Cortex of kidney (tissue), 1 donor: ENCODE results near the gene FAM135A.
"Not testable (repeated sequence)": the region's sequence is repeated elsewhere in the genome, so short reads cannot be mapped to it uniquely, and the experiment has no call there.

Experiments used
- DNase-seq: peaks from one replicate; lab custom pipeline; 2025; lab: John Stamatoyannopoulos, UW

The FAM135A gene

DNA sequence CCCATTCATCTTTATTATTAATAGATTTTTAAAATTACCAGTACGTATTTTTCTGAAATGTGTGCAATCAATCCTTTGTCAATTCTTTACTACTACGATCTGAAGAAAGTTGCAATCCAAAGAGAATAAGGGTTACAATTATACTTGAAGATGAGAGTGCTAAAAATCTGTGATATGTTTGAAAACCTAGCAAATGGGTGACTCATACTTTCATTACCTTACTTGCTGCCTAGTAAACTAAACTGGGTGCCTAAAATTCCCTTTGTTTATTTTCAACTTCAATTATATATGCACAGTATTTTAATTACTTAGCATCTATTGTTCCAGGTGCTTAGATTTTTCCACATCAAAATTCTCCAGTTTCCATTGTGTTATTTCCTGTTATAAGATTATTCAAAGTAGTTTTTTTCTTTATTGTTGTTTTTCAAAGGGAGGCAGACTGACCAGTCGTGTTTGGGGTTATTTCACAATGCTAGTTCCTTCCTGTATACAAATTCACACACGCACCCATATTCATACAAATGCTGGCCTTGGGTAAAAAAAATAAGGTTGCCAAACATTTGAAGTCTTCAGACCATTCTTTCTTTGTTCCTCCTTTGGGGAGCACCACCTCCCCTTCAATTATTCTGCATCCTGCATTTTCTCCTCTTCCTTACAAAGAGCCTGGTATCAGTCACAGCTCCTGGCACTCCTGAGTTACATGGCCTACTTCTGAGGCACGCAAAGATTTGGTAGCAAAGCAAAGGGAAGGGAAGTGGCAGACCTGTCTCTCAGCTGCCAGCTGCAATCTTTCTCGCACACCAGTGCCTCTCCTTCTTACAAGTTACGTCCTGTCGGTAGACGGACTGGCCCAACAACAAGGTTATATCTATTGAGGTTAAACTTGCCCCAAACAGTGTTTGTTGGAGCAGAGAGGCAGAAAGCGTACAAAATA is 16.2 kb upstream of the FAM135A start:
- no peak for DNase-seq

DNA sequence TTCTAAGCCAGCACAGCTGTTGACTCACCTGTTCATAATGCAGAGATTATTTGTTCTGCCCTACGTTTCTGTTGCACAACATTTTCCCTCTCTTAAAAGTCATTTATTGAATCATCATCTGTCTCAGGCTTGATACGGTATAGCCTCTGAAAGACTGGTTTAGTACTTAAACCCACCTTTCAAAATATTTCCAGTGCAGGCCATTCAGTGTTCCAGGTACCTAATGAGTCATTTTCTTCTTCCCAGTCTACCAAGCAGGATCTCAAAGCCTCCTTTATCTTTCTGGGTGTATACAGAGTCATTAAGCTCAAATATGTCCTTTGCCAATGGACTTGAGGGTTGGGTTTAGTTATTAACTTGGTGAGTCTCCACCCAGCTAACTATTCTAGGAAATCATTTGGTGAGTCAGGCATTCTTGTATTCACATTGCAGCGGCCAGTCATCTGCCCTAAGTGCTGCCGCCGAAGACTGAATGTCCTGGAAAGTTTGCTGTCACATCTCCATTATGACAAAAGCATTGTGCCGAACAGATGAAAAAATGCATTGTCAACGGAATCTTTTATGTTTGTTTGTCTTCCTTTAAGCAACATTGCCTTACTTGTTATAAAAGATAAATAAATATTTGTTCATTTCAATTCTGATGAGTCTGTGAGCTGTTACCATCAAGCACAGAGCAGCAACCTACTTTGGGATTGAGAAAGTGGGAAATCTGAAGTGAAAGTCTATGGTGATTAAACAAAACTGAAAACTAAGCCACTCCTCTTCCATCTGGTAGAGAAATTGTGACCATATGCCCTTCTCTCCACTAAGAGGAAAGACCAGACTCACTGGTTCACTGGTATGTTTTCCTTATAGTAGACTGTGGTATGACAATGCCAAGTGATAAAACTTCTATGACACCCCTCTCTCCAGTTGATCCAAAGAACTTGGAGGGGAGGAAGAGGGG is 14.3 kb upstream of the FAM135A start:
- no peak for DNase-seq

DNA sequence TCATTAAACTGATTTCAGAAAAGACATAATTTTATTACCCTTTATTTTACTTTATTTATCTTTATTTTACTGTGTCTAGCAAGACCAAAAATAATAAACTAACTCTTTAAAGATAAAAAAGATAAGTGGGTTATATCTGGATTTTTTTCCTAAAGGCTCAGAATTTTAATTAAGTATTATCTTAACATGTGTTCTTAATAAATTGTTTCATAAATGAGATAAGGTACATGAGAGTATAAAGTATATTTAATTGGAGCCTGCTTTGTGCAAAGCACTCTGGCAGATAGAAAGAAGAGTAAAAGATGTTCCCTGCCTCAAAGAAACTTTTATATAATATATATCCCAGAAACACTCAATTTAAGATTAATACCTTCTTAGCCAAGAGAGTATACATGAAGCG is 8.7 kb upstream of the FAM135A start:
- DNase-seq = no peak

DNA sequence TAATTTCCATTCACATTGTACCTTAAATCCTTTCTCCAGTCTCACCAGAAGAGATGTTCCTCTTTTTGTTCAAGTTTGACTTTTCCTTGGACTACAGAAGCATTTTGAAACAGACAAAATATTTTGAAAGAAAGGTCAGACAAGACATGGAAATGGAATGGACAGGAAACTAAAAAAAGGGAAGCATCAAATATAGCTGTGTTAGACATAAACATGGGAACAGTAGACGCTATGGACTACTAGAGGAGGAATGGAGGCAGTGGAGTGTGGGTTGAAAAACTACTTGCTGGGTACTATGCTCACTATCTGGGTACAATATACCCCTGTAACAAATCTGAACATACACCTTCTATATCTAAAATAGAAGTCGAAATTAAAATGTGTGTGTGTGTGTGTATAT is 4.1 kb upstream of the FAM135A start:
- DNase-seq = no peak

DNA sequence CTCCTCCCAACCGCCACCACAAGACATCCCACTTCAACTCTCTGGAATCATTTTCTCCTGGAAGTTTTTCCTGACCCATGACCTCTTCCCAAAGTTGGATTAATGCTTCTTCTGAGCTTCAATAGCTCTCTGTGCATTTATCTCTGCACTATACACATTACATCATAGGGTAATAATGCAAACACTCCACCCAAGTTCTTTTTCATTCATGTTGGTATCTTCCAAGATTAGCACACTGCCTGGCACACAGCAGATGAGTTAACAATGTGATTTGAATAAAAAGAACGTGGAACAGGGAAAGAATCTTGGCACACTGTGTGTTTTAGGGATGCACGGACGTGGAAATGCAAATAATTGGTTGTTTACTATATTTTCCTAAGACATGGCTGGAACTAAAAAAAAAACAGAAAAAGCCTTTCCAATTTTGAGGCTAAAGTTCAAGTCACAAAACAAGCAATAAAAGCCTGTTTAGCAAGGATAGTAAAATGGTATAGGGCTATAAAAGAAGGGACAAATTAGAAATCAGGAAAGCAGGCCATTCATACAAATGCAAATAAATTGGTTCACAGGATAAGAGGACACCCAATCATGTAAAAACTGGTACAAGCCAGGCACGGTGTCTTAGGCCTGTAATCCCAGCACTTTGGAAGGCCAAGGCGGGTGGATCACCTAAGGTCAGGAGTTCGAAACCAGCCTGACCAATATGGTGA is 1.6 kb upstream of the FAM135A start:
- DNase-seq = no peak

DNA sequence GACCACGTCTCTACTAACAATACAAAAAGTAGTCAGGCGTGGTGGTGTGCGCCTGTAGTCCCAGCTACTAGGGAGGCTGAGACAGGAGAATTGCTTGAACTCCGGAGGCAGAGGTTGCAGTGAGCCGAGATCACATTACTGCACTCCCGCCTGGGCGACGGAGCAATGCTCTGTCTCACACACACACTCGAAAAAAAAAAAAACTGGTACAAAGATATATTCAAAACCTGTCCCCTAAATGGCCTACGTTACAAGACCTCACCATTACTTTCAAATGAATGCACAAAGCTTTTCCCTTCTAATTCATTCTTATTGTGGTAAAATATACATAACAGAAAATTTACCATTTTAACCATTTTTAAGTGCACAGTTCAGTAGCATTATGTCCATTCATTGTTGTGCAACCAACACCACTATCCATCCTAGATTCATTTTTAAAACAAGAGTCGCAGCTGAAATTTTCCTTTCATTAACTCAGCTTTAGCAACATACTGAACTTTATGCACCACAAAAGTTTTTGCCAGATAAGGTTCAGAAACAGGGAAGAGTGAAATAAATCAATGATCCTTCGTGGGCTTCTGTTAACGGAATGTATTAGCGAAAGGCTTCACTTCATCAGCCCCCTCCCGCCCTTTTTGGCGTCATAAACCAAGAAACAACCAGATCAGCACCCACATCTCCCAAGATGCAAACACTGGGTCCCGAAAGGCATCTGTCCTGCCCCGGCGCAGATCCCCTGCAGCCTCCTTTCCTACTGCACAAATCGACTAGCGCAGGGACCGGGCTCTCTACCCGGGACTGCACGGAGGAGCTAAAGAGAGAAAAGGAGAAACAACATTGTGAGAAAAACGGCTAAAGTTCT is 825 bp upstream of the FAM135A start:
- no peak for DNase-seq

DNA sequence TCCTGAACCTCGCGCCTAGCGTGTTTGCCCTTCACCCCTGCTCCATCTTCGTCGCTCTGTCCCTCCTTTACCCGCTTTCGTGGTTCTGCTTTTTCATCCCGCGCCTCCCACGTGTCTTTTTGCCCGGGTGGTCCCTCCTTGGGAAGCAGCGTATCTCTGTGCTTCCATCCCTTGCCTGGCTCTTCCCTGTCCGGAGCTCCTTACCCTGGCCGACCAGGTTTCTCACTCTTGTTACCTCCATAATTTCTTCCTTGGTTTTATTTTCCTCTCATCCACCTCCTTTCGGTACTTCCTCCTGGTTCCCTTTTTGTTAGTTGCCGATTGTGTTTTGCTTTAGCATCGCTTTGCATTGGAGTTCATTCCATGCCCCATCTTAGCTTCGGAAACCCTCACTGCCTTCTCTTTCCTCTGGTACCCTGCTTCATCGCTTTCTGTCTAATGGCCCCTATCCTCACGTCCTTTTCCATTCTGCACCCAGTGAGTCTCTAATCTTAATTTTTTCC is 735 bp downstream of the FAM135A start:
- no peak for DNase-seq

DNA sequence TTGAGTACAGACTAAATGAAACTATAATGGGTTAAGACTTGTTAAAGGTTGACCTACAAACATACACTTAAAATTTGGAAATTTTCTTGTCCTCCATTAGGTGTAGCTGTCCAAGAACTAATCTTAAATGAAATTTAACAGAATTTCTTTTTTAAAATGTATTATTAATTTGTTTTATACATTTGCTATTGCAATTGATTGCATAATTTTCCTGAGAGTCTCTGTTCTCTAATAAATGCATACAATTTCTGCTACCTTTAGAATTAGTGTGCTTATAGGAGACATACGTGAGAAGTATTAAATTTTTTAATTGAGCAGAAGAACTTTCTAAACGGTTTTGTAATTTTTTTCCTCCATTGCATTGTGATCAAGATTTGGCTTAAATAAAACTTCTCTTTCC is 1.5 kb downstream of the FAM135A start:
- DNase-seq = no peak

DNA sequence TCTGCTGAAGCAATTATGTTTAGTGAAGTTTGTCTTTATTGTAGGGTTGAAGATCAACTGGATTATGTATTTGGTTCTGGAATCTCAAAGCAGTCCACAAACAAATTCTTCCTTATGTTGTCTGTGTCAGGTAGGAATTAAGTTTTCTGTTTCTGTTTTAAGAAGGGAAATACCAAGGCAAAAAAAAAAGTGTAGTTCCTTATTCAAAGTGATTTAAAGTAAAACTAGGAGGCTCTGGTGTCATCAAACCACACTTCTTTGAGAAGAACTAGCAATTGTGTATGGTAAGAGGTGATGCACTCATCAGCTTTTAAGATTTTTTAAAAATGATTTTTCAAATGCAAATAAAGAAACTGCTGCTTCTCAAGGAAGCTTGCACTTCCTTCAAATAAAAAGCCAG is 1.9 kb downstream of the FAM135A start:
- DNase-seq = no peak

DNA sequence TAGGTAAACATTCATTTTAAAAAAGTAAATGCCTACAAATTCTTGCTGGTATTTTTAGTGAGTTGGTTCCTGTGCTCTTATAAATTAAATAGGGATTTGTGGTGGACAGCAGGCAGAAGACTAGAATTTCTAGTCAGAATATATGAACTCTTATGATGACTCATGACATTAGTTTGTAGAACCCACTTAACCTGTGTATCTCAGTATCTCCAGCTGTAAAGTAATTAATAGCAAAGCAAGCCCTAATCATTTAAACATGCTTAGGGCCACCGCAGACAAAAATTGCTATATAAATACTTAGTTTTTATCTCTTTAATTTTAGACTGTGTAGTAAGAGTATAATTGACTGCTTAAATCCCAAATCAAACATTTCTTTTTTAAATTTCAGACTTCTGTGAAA is 2.4 kb downstream of the FAM135A start:
- no peak for DNase-seq

DNA sequence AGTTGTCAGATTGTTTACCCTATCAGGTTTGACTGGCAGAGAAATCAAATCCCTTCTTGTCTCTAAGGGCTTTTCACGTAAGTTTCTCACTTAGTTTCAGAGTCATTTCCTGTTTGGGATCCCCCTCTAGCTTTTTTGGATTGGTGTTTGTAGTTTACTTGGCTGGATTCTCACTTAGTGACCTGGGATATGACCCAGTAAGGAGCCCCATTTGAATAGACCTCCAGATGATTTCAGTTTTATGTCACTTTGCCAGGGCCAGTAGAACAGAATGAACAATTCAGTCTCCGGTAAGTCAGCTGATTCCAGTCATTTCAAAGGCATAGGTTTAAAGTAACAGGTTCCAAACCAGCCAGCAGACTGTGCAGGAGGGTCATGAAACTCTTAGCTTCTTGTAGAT is 8.2 kb downstream of the FAM135A start:
- no peak for DNase-seq

DNA sequence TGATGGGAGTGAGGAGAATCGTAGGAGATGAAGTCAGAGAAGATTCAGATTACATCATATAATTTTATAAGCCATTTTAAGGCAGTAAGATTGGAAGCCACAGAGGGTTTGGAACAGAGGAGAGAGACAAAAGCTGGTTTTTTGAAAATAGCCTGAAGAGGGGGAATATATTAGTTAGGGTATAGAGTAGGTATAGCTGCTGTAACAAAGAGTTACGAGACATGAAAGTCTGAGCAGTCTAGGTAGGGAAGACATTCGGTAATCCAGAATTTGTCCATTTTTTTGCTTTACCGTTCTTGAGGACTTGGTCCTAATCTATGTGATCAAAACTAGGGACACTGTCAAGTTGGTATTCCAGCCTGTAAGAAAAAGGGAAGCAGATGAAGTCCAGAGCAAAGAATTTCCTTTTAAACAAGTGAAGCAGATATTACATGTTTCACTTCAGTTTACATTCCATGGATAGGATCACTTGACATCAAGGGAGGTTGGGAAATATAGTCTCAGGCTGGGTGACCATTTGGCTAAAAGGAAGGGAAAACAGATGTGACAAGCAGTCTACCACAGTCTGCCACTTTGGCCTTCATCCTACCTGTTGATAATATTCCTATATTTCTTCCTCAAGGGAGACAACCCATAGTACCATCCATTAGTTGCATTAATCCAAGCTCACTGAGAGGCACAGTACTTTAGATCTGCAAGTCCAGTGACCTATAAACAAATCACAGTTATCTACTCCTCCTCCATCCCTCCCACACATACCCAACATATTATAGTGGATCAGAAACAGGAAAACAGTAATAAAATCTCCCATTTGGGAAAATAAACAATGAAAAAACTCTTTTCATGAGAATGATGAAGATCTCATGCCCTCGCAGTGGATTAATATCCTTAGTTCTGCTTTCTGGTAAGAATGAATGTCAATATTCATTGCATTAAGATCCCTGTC is 10.2 kb downstream of the FAM135A start:
- no peak for DNase-seq

DNA sequence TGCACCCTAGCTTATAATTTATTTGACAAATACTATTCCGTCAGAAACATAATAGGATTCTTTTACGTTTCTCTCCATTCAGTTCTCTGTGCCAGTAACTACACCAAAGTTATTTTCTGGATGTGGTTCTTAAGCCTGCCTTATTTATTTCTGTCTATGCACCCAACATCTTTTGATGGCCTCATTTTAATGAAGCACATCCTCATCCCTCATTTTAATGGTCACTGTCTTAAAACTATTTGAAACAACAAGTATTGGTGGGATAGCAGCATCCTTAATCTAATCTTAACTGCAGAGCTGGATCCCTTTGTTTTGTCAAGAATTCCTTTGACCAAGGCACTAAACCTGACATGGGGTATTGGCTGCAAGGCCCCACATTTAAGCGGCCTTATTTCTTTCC is 11.0 kb downstream of the FAM135A start:
- DNase-seq = no peak

DNA sequence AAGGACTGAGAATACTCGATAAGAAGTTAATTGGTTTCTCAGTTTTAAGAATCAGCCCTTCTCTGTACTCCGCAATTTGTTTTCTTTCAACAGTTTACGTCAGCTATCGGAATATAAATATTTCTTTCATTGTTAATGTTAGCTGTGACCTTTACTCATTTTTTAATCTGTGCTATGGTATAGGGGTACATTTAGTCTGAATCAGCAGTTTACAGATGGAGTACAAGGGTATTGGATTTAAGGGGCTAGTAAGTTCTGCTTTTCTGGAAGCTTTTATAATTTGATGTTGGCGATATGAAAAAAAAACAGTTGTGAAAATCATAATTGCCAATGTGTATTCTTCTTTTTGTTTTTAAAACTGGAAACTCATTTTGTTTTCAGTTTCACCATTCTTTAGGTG is 23.0 kb downstream of the FAM135A start:
- DNase-seq = no peak

DNA sequence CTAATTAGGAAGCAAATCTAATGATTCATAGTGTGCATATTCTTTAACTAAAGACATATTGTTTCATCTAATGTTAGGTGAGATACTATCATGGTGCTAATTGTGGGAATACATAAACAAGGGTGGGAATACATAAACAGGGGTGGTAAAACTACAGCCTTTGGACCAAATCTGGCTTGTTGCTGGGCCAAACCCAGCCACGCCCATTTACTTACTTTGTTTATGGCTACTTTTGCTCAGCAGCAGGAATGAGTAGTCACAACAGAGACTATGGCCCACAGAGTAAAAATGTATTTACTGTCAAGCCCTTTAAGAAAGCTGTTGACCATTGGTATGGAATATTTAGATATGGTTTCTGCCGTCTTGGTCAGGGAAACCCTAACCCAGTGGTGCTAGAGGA is 31.7 kb downstream of the FAM135A start:
- no peak for DNase-seq

DNA sequence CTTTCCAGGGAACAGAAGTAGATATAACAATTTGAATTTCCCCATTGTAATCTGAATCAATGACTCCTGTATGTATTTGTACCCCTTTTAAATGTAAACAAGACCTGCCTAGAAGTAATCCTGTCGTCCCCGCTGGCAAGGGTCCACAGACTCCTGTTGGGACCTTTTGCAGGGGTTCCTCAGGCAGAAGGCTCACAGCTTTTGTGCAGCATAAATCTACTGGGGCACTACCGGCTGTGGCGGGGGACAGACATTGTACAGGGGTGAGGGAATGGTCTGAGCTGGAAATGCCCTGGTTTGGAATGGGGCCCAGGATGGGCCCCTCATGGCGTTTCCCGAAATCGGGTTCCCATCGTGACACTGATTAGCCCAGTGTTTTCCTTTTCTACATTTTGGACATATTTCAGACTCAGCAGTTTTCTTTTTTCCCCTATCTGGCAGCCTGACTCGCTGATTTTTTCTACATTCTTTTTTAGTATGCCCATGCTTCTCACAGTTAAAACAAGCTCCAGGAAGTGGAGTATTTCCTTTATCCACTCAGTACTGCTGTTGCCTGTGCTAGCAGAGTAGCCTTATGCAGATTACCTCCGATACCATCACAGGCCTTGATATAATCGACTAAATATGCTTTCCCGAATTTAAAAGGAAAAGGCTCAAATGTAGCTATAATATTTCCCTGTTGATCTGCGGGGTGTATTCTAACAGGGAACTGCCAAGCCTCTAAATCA is 34.2 kb downstream of the FAM135A start:
- DNase-seq = not testable (repeated sequence)

DNA sequence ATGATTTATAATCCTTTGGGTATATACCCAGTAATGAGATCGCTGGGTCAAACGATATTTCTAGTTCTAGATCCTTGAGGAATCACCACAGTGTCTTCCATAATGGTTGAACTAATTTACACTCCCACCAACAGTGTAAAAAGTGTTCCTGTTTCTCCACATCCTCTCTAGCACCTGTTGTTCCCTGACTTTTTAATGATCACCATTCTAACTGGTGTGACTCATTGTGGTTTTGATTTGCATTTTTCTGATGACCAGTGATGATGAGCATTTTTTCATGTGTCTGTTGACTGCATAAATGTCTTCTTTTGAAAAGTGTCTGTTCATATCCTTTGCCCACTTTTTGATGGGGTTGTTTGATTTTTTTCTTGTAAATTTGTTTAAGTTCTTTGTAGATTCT is 40.6 kb downstream of the FAM135A start:
- DNase-seq = not testable (repeated sequence)

DNA sequence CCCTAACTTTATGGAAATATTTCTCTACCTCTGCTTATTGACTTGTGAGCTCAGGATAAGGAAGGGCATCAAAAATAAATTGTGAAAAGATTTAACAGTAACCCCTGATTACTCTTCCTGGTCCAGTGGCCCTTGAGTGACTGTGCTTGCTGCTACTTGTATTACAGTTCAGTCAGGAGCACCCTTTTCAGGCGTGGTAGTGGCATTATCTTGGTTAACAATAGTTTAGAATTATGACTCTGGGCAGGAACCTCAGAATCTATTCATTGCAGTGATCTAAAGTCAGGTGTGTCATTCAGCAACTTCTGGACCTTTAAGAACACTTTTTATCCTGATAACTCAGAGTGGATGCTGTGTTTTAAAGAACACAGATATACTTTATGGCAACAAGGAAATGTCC is 43.4 kb downstream of the FAM135A start:
- DNase-seq = no peak

DNA sequence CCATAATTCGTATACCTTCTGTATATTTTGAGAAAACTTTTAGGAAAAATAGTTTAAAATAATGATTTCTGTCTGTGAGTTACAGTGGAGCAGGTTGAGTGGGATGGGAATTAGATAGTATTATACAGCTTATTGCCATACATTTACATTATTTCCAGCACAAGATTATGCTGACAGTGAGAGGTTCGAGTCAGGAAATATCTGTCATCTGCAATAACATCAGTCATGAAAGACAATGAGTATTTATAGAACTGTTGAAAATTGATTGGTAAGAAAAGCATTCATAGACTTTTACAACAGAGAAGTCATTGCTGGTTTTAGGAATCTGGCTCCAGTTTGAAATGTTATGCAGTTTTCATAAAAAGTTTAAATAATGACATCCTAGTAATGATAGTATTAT is 45.9 kb downstream of the FAM135A start:
- no peak for DNase-seq
